SK-N-SH (cell line): Measurements from ENCODE around the gene KRCC1. TPM values are rescaled to one million over a fixed set of nuclear protein-coding genes. Genes with fewer than 3 reads are reported as not detected.
A peak's percentile ranks its signal among the peaks of the same experiment; 100 is the strongest.

ENCODE experiments used
- CTCF ChIA-PET: fragments of 300-600, 350-600 bp; formaldehyde crosslinking; extraction: SDS; loops from one replicate; lab custom pipeline; 2021; lab: Yijun Ruan, JAX
- POLR2A ChIA-PET: fragments of 350-600 bp; sonication (Branson Sonifier 250); formaldehyde crosslinking; extraction: SDS; loops from one replicate; lab custom pipeline; 2020; ENCODE audit warnings: antibody characterized with exemption, inconsistent platforms; lab: Yijun Ruan, JAX
- DNase-seq: peaks from one replicate; pipeline ENCODE4 v3.0.0; 2012
- H2AFZ ChIP-seq: fragments of 200-600 bp; sonication (generic); 2 replicates; pipeline ENCODE4 v1.8.1; 2016; ENCODE audit warnings: antibody characterized with exemption, mild to moderate bottlenecking, low read depth
- H3F3A ChIP-seq: fragments of 200-600 bp; sonication (generic); replicated peaks from 2 replicates; pipeline ENCODE3; 2016; ENCODE audit warnings: antibody characterized with exemption, mild to moderate bottlenecking; ENCODE audit not compliant: insufficient read depth
- H3K27ac ChIP-seq, 2 experiments: fragments of 200-500 bp in 1 of 2; fragments of 200-600 bp in 1 of 2; sonication (Bioruptor generic) in 1 of 2; sonication (generic), shearing (Covaris generic) in 1 of 2; 2 replicates each; pipeline versions ENCODE4 v1.5.1 to v1.6.1; 2014 to 2016; ENCODE audit warnings: low read depth in 2 of 2, inconsistent platforms in 1 of 2, low read length in 1 of 2, mild to moderate bottlenecking in 1 of 2, mixed read lengths in 1 of 2
- H3K27me3 ChIP-seq: fragments of 200-600 bp; sonication (generic), shearing (Covaris generic); 2 replicates; pipeline ENCODE4 v1.6.1; 2016; ENCODE audit warnings: mixed run types; ENCODE audit not compliant: insufficient read depth
- H3K36me3 ChIP-seq, 2 experiments: fragments of 200-500 bp in 1 of 2; fragments of 200-600 bp in 1 of 2; sonication (Bioruptor generic) in 1 of 2; sonication (generic) in 1 of 2; replicated peaks in 1 of 2; 2 replicates each; pipeline versions ENCODE3 to v1.5.1; 2014 to 2016; ENCODE audit warnings: low read length in 1 of 2, mild to moderate bottlenecking in 1 of 2; ENCODE audit not compliant: insufficient read depth in 2 of 2, control insufficient read depth in 1 of 2
- H3K4me1 ChIP-seq, 2 experiments: fragments of 200-500 bp in 1 of 2; fragments of 200-600 bp in 1 of 2; sonication (Bioruptor generic) in 1 of 2; sonication (generic), shearing (Covaris generic) in 1 of 2; 2 replicates each; pipeline versions ENCODE4 v1.5.1 to v1.6.1; 2014 to 2016; ENCODE audit warnings: low read depth in 1 of 2, low read length in 1 of 2, mixed run types in 1 of 2; ENCODE audit not compliant: insufficient read depth in 2 of 2, control insufficient read depth in 1 of 2
- H3K4me2 ChIP-seq: fragments of 200-600 bp; sonication (generic), shearing (Covaris generic); 2 replicates; pipeline ENCODE4 v1.6.1; 2017; ENCODE audit warnings: mixed run types
- H3K4me3 ChIP-seq, 2 experiments: fragments of 200-500 bp in 1 of 2; fragments of 200-600 bp in 1 of 2; sonication (Bioruptor generic) in 1 of 2; sonication (generic), shearing (Covaris generic) in 1 of 2; 2 replicates each; pipeline versions ENCODE4 v1.5.1 to v1.8.1; 2014 to 2016; ENCODE audit warnings: low read depth in 2 of 2, inconsistent platforms in 1 of 2, low read length in 1 of 2, mild to moderate bottlenecking in 1 of 2, mixed read lengths in 1 of 2, moderate library complexity in 1 of 2
- H3K79me2 ChIP-seq: fragments of 200-600 bp; sonication (generic); 2 replicates; pipeline ENCODE4 v1.8.1; 2017; ENCODE audit warnings: mild to moderate bottlenecking; ENCODE audit not compliant: insufficient read depth
- H3K9ac ChIP-seq: fragments of 200-600 bp; sonication (generic); 2 replicates; pipeline ENCODE4 v1.6.1; 2017; ENCODE audit warnings: mixed run types
- H3K9me2 ChIP-seq: fragments of 200-600 bp; sonication (generic); 2 replicates; pipeline ENCODE4 v1.6.1; 2017; ENCODE audit warnings: mixed run types
- H3K9me3 ChIP-seq: fragments of 200-600 bp; sonication (generic); 2 replicates; pipeline ENCODE4 v1.6.1; 2017; ENCODE audit warnings: mixed run types, mild to moderate bottlenecking, moderate library complexity
- H4K20me1 ChIP-seq: fragments of 200-600 bp; sonication (generic); 2 replicates; pipeline ENCODE4 v1.6.1; 2017; ENCODE audit warnings: mild to moderate bottlenecking, mixed run types; ENCODE audit not compliant: insufficient read depth
- FOXJ3 ChIP-seq: sonication (generic); formaldehyde crosslinking; IDR thresholded peaks from 2 replicates; pipeline ENCODE4 v1.5.1; 2020; ENCODE audit warnings: mild to moderate bottlenecking, missing genetic modification reagents
- FOXM1 ChIP-seq: IDR thresholded peaks from 2 replicates; pipeline ENCODE4 v1.4.0; 2012; ENCODE audit warnings: low read depth, mild to moderate bottlenecking
- MEF2A ChIP-seq: IDR thresholded peaks from 2 replicates; pipeline ENCODE4 v1.4.0; 2012; ENCODE audit warnings: low read depth, borderline replicate concordance
- NFIC ChIP-seq: IDR thresholded peaks from 2 replicates; pipeline ENCODE4 v1.4.0; 2012; ENCODE audit warnings: borderline replicate concordance
- PBX3 ChIP-seq: IDR thresholded peaks from 2 replicates; pipeline ENCODE4; 2012
- SIN3A ChIP-seq: IDR thresholded peaks from 2 replicates; pipeline ENCODE4 v1.6.1; 2012; ENCODE audit warnings: low read depth, mild to moderate bottlenecking, low read length, moderate library complexity, borderline replicate concordance
- TCF12 ChIP-seq: IDR thresholded peaks from 2 replicates; pipeline ENCODE4 v1.4.0; 2012
- TEAD4 ChIP-seq: IDR thresholded peaks from 2 replicates; pipeline ENCODE4 v1.4.0; 2012; ENCODE audit warnings: mild to moderate bottlenecking, borderline replicate concordance; ENCODE audit not compliant: insufficient read depth
- USF2 ChIP-seq: fragments of 150-350 bp; IDR thresholded peaks from 2 replicates; pipeline ENCODE4 v1.6.1; 2017; ENCODE audit warnings: antibody characterized with exemption, low read length, low read depth, borderline replicate concordance
- WGBS: methylation state at CpG from one replicate; pipeline ENCODE4 v1.1.6; 2017; ENCODE audit warnings: low lambda C conversion rate; 5-methylcytosine and 5-hydroxymethylcytosine counted together
- polyA plus RNA-seq, 3 experiments: library from polyadenylated mRNA; depleted of rRNA; stranded (reverse); fragments of >200 nt; gene quantifications; 2 replicates each; pipeline ENCODE4 v1.2.3, GENCODE V29; 2012
- TF ChIP-seq, protein P1 (sequence below): fragments of 150-350 bp; IDR thresholded peaks from 2 replicates; pipeline ENCODE4 v1.6.1; 2016; ENCODE audit warnings: mild to moderate bottlenecking, low read depth, low read length
- TF ChIP-seq, protein P2 (sequence below): IDR thresholded peaks from 2 replicates; pipeline ENCODE4 v1.4.0; 2012; ENCODE audit warnings: low read depth, borderline replicate concordance
- TF ChIP-seq, protein P3 (sequence below): fragments of 200-600 bp; sonication (generic); IDR thresholded peaks from 2 replicates; pipeline ENCODE4 v1.6.1; 2017; ENCODE audit warnings: antibody characterized with exemption, mild to moderate bottlenecking, moderate library complexity
- TF ChIP-seq, protein P4 (sequence below): IDR thresholded peaks from 2 replicates; pipeline ENCODE4 v1.4.0; 2012; ENCODE audit warnings: low read depth

The KRCC1 gene
- polyA plus RNA-seq, 1 of the 3 experiments (the other 2 are of a cell fraction): 10.7 TPM

DNA sequence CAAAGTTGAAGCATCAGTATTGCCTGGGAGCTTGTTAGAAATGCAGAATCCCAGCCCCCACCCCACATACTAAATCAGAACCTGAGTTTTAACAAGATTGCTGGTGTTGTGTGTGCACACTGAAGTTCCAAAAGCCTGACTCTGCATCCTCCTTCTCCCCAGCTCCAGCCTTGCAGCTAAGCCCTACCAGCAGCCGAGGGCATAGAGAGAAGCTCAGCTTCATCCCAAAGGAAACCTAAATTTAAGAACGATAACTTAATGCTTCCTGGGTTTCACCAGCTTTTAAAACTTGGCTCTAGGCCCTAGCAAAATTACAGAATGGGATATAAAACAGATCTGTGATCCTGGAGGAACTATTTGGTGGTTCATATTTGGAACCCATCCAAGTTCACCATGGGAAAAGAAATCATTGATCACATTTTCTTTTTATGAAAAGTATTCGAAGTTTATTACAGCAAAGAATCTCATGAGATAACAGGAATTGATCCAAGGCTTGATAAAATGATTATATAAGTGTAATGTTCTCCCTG lies 23.1 kb upstream of the KRCC1 start:
- no peak overlapping the region for H3K4me3 ChIP-seq
- no peak overlapping the region for H3K9ac ChIP-seq
- no peaks in the 10 kb centered on the region for H3K36me3 ChIP-seq
- no peak overlapping the region for H3K4me2 ChIP-seq
- no peaks in the 10 kb centered on the region for H3K9me2 ChIP-seq
- ChIA-PET POLR2A (no interaction called here), CTCF (interaction anchor here (1.0 to 1.8 kb wide), 2 partner anchors 18 to 82 kb away, joined by 6 to 12 read pairs; no protein-coding TSS in a partner anchor)
- H3K9me3 ChIP-seq: no peaks in the 10 kb centered on the region
- H2AFZ ChIP-seq: no peak overlapping the region
- no peak for TF ChIP-seq USF2
- TF ChIP-seq, protein P1, sequence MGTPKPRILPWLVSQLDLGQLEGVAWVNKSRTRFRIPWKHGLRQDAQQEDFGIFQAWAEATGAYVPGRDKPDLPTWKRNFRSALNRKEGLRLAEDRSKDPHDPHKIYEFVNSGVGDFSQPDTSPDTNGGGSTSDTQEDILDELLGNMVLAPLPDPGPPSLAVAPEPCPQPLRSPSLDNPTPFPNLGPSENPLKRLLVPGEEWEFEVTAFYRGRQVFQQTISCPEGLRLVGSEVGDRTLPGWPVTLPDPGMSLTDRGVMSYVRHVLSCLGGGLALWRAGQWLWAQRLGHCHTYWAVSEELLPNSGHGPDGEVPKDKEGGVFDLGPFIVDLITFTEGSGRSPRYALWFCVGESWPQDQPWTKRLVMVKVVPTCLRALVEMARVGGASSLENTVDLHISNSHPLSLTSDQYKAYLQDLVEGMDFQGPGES: no peak
- TF ChIP-seq, protein P2, sequence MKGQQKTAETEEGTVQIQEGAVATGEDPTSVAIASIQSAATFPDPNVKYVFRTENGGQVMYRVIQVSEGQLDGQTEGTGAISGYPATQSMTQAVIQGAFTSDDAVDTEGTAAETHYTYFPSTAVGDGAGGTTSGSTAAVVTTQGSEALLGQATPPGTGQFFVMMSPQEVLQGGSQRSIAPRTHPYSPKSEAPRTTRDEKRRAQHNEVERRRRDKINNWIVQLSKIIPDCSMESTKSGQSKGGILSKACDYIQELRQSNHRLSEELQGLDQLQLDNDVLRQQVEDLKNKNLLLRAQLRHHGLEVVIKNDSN: no peak
- TF ChIP-seq FOXJ3: no peak
- TF ChIP-seq TEAD4: no peak
- no peak for TF ChIP-seq MEF2A
- no peak for TF ChIP-seq PBX3
- TF ChIP-seq NFIC: peak; percentile 77
- TF ChIP-seq, protein P3, sequence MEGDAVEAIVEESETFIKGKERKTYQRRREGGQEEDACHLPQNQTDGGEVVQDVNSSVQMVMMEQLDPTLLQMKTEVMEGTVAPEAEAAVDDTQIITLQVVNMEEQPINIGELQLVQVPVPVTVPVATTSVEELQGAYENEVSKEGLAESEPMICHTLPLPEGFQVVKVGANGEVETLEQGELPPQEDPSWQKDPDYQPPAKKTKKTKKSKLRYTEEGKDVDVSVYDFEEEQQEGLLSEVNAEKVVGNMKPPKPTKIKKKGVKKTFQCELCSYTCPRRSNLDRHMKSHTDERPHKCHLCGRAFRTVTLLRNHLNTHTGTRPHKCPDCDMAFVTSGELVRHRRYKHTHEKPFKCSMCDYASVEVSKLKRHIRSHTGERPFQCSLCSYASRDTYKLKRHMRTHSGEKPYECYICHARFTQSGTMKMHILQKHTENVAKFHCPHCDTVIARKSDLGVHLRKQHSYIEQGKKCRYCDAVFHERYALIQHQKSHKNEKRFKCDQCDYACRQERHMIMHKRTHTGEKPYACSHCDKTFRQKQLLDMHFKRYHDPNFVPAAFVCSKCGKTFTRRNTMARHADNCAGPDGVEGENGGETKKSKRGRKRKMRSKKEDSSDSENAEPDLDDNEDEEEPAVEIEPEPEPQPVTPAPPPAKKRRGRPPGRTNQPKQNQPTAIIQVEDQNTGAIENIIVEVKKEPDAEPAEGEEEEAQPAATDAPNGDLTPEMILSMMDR: no peak
- TF ChIP-seq, protein P4, sequence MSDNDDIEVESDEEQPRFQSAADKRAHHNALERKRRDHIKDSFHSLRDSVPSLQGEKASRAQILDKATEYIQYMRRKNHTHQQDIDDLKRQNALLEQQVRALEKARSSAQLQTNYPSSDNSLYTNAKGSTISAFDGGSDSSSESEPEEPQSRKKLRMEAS: no peak
- TF ChIP-seq FOXM1: no peak
- no peak for TF ChIP-seq SIN3A
- TF ChIP-seq TCF12: peak; percentile 71
- WGBS: 8% methylated on average over 3 of the region's 3 CpGs
- H3K79me2 ChIP-seq: no peaks in the 10 kb centered on the region
- no peaks in the 10 kb centered on the region for H3K27me3 ChIP-seq
- H3K4me1 ChIP-seq: peaks cover 3 to 18% of the 10 kb centered on the region in 2 experiments; a peak in 2 of 4 replicates
- peak overlapping the region in 1 of 2 experiments; percentile 36; a peak in 1 of 4 replicates for H3K27ac ChIP-seq
- H3F3A ChIP-seq: no peaks in the 10 kb centered on the region
- H4K20me1 ChIP-seq: no peaks in the 10 kb centered on the region
- DNase-seq: peak; percentile 27
